Panc1 (cell line): Measurements from ENCODE around the gene CHCHD3.

Source experiments
- CTCF ChIP-seq: fragments of 450-650 bp; IDR thresholded peaks from 2 replicates; pipeline ENCODE4 v1.5.1; 2017; ENCODE audit warnings: mild to moderate bottlenecking
- REST ChIP-seq, 2 experiments: IDR thresholded peaks; 2 replicates each; pipeline ENCODE4 v1.6.1; 2011 to 2012; ENCODE audit warnings: low read depth in 2 of 2, control low read depth in 1 of 2, low read length in 1 of 2, mild to moderate bottlenecking in 1 of 2, moderate library complexity in 1 of 2; ENCODE audit not compliant: insufficient read depth in 1 of 2

GRCh38 chr7:133065301-133065700 lies 16.6 kb downstream of the CHCHD3 start:
- TF ChIP-seq REST (IDR thresholded peaks at IDR 0.05; ENCODE audit: insufficient read depth in 1 of 2, low read depth in 2 of 2, low read length in 1 of 2) (no peak), CTCF (no peak)
